A673 (cell line): Measurements from ENCODE around the gene SUPT4H1. TPM values are rescaled to one million over a fixed set of nuclear protein-coding genes. Genes with fewer than 3 reads are reported as not detected.

Experiments
- BruUV-seq: library from RNA; stranded (reverse); fragments of 400-500 nt; replicated peaks from 2 replicates; lab custom pipeline; 2021; lab: Mats Ljungman, UMichigan
- CTCF ChIA-PET: fragments of 300-600 bp; sonication (Branson Sonifier 250); formaldehyde crosslinking; loops from one replicate; lab custom pipeline; 2022; ENCODE audit warnings: antibody characterized with exemption; lab: Charles Lee
- POLR2A ChIA-PET: fragments of 300-600 bp; sonication (Branson Sonifier 250); formaldehyde crosslinking; loops from one replicate; lab custom pipeline; 2022; ENCODE audit warnings: antibody characterized with exemption; ENCODE audit not compliant: low non-redundant PET; lab: Charles Lee
- DNase-seq: peaks from one replicate; pipeline ENCODE4 v3.0.0-alpha.2; 2015; ENCODE audit warnings: low spot score
- H3K27ac ChIP-seq: fragments of 200-600 bp; sonication (generic); 2 replicates; pipeline ENCODE4 v1.5.1; 2016; ENCODE audit warnings: mixed run types, low read depth, mild to moderate bottlenecking, mixed read lengths, antibody characterized with exemption, low read length; ENCODE audit not compliant: poor library complexity, severe bottlenecking
- H3K27me3 ChIP-seq: fragments of 200-600 bp; sonication (generic); replicated peaks from 2 replicates; pipeline ENCODE4 v1.6.1; 2017; ENCODE audit warnings: mixed run types, low read depth, mild to moderate bottlenecking, mixed read lengths, antibody characterized with exemption, low read length; ENCODE audit not compliant: insufficient read depth, poor library complexity
- H3K36me3 ChIP-seq: fragments of 200-600 bp; sonication (generic); 2 replicates; pipeline ENCODE4 v1.6.1; 2016; ENCODE audit warnings: mixed run types, mild to moderate bottlenecking, mixed read lengths, antibody characterized with exemption, low read length; ENCODE audit not compliant: insufficient read depth, poor library complexity, severe bottlenecking
- H3K4me1 ChIP-seq: fragments of 200-600 bp; sonication (generic); 2 replicates; pipeline ENCODE4 v1.6.1; 2017; ENCODE audit warnings: mixed run types, mild to moderate bottlenecking, mixed read lengths, antibody characterized with exemption, low read length; ENCODE audit not compliant: insufficient read depth, poor library complexity, severe bottlenecking
- H3K4me3 ChIP-seq: fragments of 200-600 bp; sonication (generic); 2 replicates; pipeline ENCODE4 v1.5.1; 2016; ENCODE audit warnings: low read depth, mixed run types, mild to moderate bottlenecking, mixed read lengths, low read length; ENCODE audit not compliant: poor library complexity, severe bottlenecking
- H3K9me3 ChIP-seq: fragments of 200-600 bp; sonication (generic); 2 replicates; pipeline ENCODE4 v1.6.1; 2016; ENCODE audit warnings: mixed run types, low read depth, mild to moderate bottlenecking, mixed read lengths, antibody characterized with exemption, low read length; ENCODE audit not compliant: poor library complexity, severe bottlenecking
- EZH2 ChIP-seq: fragments of 200-600 bp; sonication (generic); IDR thresholded peaks from 2 replicates; pipeline ENCODE4 v1.6.1; 2017; ENCODE audit warnings: borderline replicate concordance, low read depth, mild to moderate bottlenecking, mixed read lengths, antibody characterized with exemption, low read length; ENCODE audit not compliant: poor library complexity, severe bottlenecking
- intact Hi-C: fragments of 100-400 bp; cut with micrococcal nuclease; formaldehyde crosslinking; loops from one replicate; pipeline ENCODE4 v1.10.0; 2022; ENCODE audit not compliant: unreplicated experiment
- total RNA-seq: library from RNA; stranded (reverse); gene quantifications from 2 replicates; pipeline ENCODE4 v1.2.3, GENCODE V29; 2021
- TF ChIP-seq, protein P1 (sequence below): fragments of 300-800, 200-600 bp; sonication (generic); conservative IDR thresholded peaks from 2 replicates; pipeline ENCODE4 v1.5.1; 2017; ENCODE audit warnings: low read depth, mild to moderate bottlenecking, antibody characterized with exemption, low read length, moderate library complexity, mixed read lengths

SUPT4H1 gene
- total RNA-seq, 1 experiment from 2014 or later = 106 TPM

DNA sequence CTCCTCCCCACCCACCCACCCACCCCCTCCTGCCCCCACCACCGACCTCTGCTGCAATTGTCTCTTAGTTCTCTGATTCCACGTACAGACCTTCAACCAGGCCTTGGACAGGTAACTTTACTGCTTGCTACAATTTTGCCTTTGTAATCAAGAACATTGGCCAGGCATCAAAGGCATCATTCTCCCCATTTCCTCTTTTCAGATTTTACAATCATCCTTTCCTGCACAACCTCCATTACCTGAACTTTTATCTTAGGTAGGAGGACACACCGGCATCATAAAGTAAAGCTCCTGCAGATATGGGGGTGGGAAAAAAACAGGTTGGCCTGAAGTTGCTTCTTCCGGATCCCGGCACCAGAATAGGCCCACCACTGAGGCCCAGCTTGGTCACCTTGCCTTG lies 25.7 kb upstream of the SUPT4H1 start:
- POLR2A ChIA-PET = interaction anchor here (0.6 kb wide), 1 partner anchor 972 kb away, joined by 3 read pairs; no protein-coding TSS in a partner anchor
- no peaks in the 10 kb centered on the region for H3K4me1 ChIP-seq
- intact Hi-C loops = no loop called here
- H3K4me3 ChIP-seq = no peak overlapping the region
- TF ChIP-seq, protein P1, sequence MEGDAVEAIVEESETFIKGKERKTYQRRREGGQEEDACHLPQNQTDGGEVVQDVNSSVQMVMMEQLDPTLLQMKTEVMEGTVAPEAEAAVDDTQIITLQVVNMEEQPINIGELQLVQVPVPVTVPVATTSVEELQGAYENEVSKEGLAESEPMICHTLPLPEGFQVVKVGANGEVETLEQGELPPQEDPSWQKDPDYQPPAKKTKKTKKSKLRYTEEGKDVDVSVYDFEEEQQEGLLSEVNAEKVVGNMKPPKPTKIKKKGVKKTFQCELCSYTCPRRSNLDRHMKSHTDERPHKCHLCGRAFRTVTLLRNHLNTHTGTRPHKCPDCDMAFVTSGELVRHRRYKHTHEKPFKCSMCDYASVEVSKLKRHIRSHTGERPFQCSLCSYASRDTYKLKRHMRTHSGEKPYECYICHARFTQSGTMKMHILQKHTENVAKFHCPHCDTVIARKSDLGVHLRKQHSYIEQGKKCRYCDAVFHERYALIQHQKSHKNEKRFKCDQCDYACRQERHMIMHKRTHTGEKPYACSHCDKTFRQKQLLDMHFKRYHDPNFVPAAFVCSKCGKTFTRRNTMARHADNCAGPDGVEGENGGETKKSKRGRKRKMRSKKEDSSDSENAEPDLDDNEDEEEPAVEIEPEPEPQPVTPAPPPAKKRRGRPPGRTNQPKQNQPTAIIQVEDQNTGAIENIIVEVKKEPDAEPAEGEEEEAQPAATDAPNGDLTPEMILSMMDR = no peak
- TF ChIP-seq EZH2 = no peak
- peaks cover 3% of the 10 kb centered on the region for H3K27me3 ChIP-seq
- no peaks in the 10 kb centered on the region for H3K36me3 ChIP-seq
- no peaks in the 10 kb centered on the region for H3K9me3 ChIP-seq
- no peak overlapping the region for H3K27ac ChIP-seq
- no peak for DNase-seq
- no TSS peak for BruUV-seq
- CTCF ChIA-PET = no interaction called here

DNA sequence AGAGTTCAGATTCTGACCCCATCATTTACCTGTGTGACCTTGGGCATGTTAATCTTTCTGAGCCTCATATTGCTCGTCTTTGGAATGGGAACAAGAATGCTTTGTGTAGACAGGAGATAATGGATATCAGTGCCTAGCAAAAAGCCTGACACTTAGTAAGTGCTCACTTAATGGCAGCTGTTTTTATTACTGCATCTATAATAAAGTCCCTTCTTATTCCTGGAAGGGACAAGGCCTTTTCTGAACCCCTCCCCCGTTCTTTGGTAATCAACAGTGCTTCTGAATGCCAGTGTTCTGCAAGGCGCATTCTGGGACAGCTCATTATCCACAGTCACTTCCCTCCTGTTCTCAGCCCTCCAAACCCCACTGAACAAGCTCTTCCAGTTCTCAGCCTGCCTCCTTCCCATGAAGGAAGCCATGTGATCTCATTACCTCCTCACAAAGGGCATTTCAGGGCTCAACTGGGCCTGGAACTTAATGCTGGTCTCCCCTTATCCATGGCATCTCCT lies 25.1 kb upstream of the SUPT4H1 start:
- Histone ChIP-seq H3K36me3 (no peaks in the 10 kb centered on the region), H3K4me3 (no peak overlapping the region), H3K27me3 (no peaks in the 10 kb centered on the region), H3K9me3 (no peaks in the 10 kb centered on the region), H3K27ac (no peak overlapping the region), H3K4me1 (no peaks in the 10 kb centered on the region)
- TF ChIP-seq EZH2 = no peak
- TF ChIP-seq, protein P1 = no peak
- ChIA-PET CTCF (no interaction called here), POLR2A (no interaction called here)
- BruUV-seq = no TSS peak
- intact Hi-C loops = no loop called here
- no peak for DNase-seq

DNA sequence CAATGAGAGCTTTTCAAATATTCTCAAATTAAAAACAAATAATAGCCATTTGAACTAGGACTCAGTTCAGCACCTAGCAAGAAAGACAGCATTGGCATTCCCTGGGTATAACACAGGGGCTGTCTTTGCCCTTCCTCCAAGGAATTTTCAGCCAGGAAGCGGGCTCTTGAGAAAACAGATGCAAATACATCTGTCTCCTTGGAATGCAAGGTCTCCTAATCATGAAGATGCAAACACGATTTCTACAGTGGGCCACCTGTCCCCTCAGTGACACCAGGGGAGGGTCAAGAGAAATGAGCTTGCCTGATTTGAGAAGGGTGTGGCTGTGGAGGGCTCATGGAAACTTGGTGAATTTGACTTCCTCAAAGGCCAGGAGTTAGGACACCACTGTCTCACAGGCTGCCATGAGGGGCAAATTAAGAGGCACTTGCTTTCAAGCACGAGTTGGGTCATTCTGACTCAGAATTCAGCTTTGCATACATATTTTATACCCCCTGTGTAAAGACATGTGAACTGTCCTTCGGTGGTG lies 24.5 kb upstream of the SUPT4H1 start:
- no peak for DNase-seq
- H3K27me3 ChIP-seq = no peaks in the 10 kb centered on the region
- H3K27ac ChIP-seq = no peak overlapping the region
- no peak overlapping the region for H3K4me3 ChIP-seq
- intact Hi-C loops = no loop called here
- H3K36me3 ChIP-seq = no peaks in the 10 kb centered on the region
- TF ChIP-seq, protein P1 = no peak
- no peak for TF ChIP-seq EZH2
- BruUV-seq = no TSS peak
- no peaks in the 10 kb centered on the region for H3K4me1 ChIP-seq
- CTCF ChIA-PET = no interaction called here
- POLR2A ChIA-PET = no interaction called here
- H3K9me3 ChIP-seq = no peaks in the 10 kb centered on the region
